LNCAP (cell line): ENCODE data around the gene CMTM8.

Experiments used
- CTCF ChIP-seq: fragments of 450-650 bp; IDR thresholded peaks from 2 replicates; pipeline ENCODE4 v1.5.1; 2017; ENCODE audit warnings: mild to moderate bottlenecking

CMTM8 gene

GRCh38 chr3:32411442-32411841, 173.0 kb downstream of the CMTM8 start:
- TF ChIP-seq CTCF, result no peak

- no peak for TF ChIP-seq CTCF
Observed at GRCh38 chr3:32412887-32413286, 174.4 kb downstream of the CMTM8 start.

DNA sequence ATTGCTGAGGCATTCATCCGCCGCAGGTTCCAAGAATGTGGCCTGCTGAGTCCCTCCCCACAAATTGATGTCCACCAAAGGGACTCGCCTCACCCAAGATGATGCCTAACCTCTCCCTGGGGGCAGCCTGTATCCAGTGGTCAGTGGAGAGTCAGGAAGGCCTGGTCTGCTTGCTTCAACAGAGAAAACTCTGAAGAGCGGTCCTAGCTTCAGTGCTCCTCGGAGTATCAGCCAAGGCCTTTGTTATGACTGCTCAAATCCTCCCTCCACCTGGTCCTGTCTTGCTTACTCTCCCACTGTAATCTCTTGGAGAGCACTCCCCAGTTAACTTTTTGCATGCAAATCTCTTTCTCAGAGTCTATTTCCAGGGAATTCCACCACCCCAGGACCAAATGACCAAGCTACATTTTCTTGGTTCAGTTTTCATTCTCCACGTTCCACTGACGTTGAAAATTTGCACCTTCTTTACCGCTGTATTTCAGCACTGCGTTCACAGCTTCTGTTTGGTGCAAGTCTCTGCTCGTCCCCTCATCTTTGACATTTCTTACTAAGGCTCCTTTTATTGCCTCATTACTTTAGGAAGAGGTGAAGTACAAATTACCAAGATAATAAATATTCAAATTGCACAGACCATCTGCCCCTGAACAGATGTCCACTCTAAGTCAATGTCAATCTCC, 175.5 kb downstream of the CMTM8 start:
- no peak for TF ChIP-seq CTCF

- TF ChIP-seq CTCF, result no peak
Observed at GRCh38 chr3:32414522-32415202, 176.2 kb downstream of the CMTM8 start.

DNA sequence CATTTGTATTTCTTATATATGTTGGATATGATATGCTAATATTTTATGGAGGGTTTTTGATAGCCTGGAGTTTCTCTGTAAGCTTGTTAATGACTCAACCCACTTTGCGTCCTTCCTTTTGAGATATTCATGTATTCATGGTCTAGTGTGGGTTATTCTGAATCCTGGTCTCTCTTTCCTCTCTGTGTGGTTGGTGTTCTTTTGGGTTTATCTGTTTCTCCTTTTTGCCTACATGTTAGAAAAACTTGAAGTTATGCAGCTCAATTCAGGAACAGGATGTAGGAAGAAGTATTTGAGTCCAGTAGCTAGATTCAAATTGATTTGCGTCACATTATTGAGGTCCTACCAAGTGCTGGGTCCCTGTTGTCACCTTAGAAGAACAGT, 181.3 kb downstream of the CMTM8 start:
- no peak for TF ChIP-seq CTCF
